Neural progenitor cell (in vitro differentiated cells): ENCODE data around the gene DDX25. TPM values are rescaled to one million over a fixed set of nuclear protein-coding genes. Genes with fewer than 3 reads are reported as not detected.

Source experiments
- DNase-seq: peaks from one replicate; pipeline ENCODE4 v3.0.0-alpha.2; 2016; ENCODE audit warnings: low spot score
- H2AFZ ChIP-seq: fragments of 200-600 bp; sonication (generic); replicated peaks from 2 replicates; pipeline ENCODE4 v1.6.1; 2016; ENCODE audit warnings: antibody characterized with exemption
- H3F3A ChIP-seq: fragments of 200-600 bp; sonication (generic); 2 replicates; pipeline ENCODE4 v1.6.1; 2016; ENCODE audit warnings: antibody characterized with exemption, low read depth
- H3K27ac ChIP-seq: fragments of 200-600 bp; sonication (generic); 2 replicates; pipeline ENCODE4 v1.5.1; 2016; ENCODE audit warnings: mild to moderate bottlenecking
- H3K27me3 ChIP-seq: fragments of 200-600 bp; sonication (generic); 2 replicates; pipeline ENCODE4 v1.6.1; 2016; ENCODE audit warnings: mild to moderate bottlenecking, moderate library complexity
- H3K36me3 ChIP-seq: fragments of 200-600 bp; sonication (generic); 2 replicates; pipeline ENCODE4 v1.5.1; 2016
- H3K4me1 ChIP-seq: fragments of 200-600 bp; sonication (generic); 2 replicates; pipeline ENCODE4 v1.6.1; 2016; ENCODE audit warnings: mixed run types
- H3K4me2 ChIP-seq: fragments of 200-600 bp; sonication (generic); 2 replicates; pipeline ENCODE4 v1.6.1; 2016
- H3K4me3 ChIP-seq: fragments of 200-600 bp; sonication (generic); 2 replicates; pipeline ENCODE4 v1.5.1; 2016
- H3K79me2 ChIP-seq: fragments of 200-600 bp; sonication (generic); 2 replicates; pipeline ENCODE4 v1.6.1; 2016; ENCODE audit warnings: low read depth
- H3K9ac ChIP-seq: fragments of 200-600 bp; sonication (generic); 2 replicates; pipeline ENCODE4 v1.6.1; 2016
- H3K9me3 ChIP-seq: fragments of 200-600 bp; sonication (generic); 2 replicates; pipeline ENCODE4 v1.5.1; 2016; ENCODE audit warnings: low read depth
- H4K20me1 ChIP-seq: fragments of 200-600 bp; sonication (generic); 2 replicates; pipeline ENCODE4 v1.6.1; 2016; ENCODE audit warnings: low read depth
- H3K27ac Mint-ChIP-seq: 3 replicates; pipeline ENCODE4 v1.8.0; 2021; ENCODE audit warnings: mixed read lengths
- H3K27me3 Mint-ChIP-seq: 2 replicates; pipeline ENCODE4 v1.8.0; 2022; ENCODE audit warnings: low read depth, mild to moderate bottlenecking, inconsistent platforms, moderate library complexity, mixed read lengths; ENCODE audit not compliant: insufficient read depth
- H3K36me3 Mint-ChIP-seq: 3 replicates; pipeline ENCODE4 v1.8.0; 2021; ENCODE audit warnings: mixed read lengths
- H3K4me1 Mint-ChIP-seq: 3 replicates; pipeline ENCODE4 v1.8.0; 2021; ENCODE audit warnings: mixed read lengths
- H3K4me3 Mint-ChIP-seq: 3 replicates; pipeline ENCODE4 v1.8.0; 2021; ENCODE audit warnings: mild to moderate bottlenecking, moderate library complexity, mixed read lengths
- H3K9me3 Mint-ChIP-seq: 3 replicates; pipeline ENCODE4 v1.8.0; 2020; ENCODE audit warnings: mixed read lengths
- EZH2 ChIP-seq: fragments of 200-600 bp; sonication (generic); IDR thresholded peaks from 2 replicates; pipeline ENCODE4 v1.6.1; 2017; ENCODE audit warnings: antibody characterized with exemption, mild to moderate bottlenecking, moderate library complexity
- EZH2phosphoT487 ChIP-seq: fragments of 200-600 bp; sonication (generic); IDR thresholded peaks from 2 replicates; pipeline ENCODE4 v1.6.1; 2017; ENCODE audit warnings: antibody characterized with exemption
- total RNA-seq: library from RNA; depleted of rRNA; stranded (reverse); fragments of >200 nt; gene quantifications from 2 replicates; pipeline ENCODE4 v1.2.3, GENCODE V29; 2015; ENCODE audit warnings: low replicate concordance
- TF ChIP-seq, protein P1 (sequence below): fragments of 200-600 bp; sonication (generic); IDR thresholded peaks from 2 replicates; pipeline ENCODE4 v1.5.1; 2017; ENCODE audit warnings: antibody characterized with exemption, mild to moderate bottlenecking

The DDX25 gene
- total RNA-seq, 1 donor from 2014 or later: 12.4 TPM

DNA sequence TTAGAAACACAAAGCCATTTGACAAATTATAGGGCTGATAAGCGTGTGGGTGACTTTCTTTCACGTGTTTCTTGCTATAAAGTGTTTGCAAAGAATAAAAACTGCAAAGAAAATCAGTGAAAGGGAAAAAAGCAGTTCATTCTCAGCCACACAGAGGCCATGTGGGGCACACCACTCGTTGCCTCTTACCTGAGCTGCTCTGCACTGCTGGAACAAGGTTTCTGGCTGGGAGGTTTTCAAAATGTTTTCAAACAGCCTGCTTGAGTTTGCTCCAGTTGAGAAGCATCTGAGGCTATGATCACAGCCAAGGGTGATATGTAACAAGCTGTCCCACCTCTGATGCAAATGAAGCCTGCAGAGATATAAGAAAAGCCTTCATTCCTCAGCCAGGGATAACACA is 26.8 kb downstream of the DDX25 start:
- H3K79me2 ChIP-seq: no peaks in the 10 kb centered on the region
- H3K9ac ChIP-seq: no peak overlapping the region
- Mint-ChIP-seq H3K27me3 (peaks cover 3% of the 10 kb centered on the region), H3K9me3 (no peaks in the 10 kb centered on the region), H3K36me3 (no peaks in the 10 kb centered on the region), H3K27ac (no peak overlapping the region), H3K4me1 (peaks cover 15% of the 10 kb centered on the region), H3K4me3 (no peak overlapping the region)
- H3K4me3 ChIP-seq: no peak overlapping the region
- no peaks in the 10 kb centered on the region for H3K36me3 ChIP-seq
- H3K27me3 ChIP-seq: peaks cover 6% of the 10 kb centered on the region
- no peak overlapping the region for H3K4me2 ChIP-seq
- H3K9me3 ChIP-seq: no peaks in the 10 kb centered on the region
- H3K27ac ChIP-seq: no peak overlapping the region
- no peaks in the 10 kb centered on the region for H3F3A ChIP-seq
- TF ChIP-seq EZH2phosphoT487: no peak
- TF ChIP-seq EZH2: no peak
- TF ChIP-seq, protein P1, sequence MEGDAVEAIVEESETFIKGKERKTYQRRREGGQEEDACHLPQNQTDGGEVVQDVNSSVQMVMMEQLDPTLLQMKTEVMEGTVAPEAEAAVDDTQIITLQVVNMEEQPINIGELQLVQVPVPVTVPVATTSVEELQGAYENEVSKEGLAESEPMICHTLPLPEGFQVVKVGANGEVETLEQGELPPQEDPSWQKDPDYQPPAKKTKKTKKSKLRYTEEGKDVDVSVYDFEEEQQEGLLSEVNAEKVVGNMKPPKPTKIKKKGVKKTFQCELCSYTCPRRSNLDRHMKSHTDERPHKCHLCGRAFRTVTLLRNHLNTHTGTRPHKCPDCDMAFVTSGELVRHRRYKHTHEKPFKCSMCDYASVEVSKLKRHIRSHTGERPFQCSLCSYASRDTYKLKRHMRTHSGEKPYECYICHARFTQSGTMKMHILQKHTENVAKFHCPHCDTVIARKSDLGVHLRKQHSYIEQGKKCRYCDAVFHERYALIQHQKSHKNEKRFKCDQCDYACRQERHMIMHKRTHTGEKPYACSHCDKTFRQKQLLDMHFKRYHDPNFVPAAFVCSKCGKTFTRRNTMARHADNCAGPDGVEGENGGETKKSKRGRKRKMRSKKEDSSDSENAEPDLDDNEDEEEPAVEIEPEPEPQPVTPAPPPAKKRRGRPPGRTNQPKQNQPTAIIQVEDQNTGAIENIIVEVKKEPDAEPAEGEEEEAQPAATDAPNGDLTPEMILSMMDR: no peak
- no peaks in the 10 kb centered on the region for H4K20me1 ChIP-seq
- DNase-seq: no peak
- H2AFZ ChIP-seq: no peak overlapping the region
- no peaks in the 10 kb centered on the region for H3K4me1 ChIP-seq

DNA sequence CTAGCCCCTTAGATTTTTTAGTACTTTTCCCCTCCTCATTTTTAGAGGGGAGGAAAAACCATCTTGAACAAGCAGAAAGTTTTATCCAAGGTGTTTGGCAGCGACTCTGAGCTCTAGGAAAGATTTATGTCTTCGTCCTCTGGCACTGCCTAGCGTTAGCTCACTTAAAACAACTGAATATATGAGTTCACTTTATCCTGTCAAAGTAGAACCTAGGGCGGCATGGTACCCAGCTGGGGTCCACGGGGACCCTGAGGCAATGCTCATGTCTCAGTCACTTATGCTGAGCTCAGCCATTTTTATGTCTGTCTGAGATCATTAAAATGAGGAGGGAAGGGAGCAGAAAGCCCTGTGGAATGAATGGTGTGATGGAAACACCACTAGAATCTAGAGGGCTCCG is 27.4 kb downstream of the DDX25 start:
- Histone ChIP-seq H3K36me3 (no peaks in the 10 kb centered on the region), H3K79me2 (no peaks in the 10 kb centered on the region), H4K20me1 (no peaks in the 10 kb centered on the region), H3K4me2 (no peak overlapping the region), H3K9me3 (no peaks in the 10 kb centered on the region), H3K27me3 (peaks cover 6% of the 10 kb centered on the region), H2AFZ (no peak overlapping the region), H3K4me3 (no peak overlapping the region), H3F3A (no peaks in the 10 kb centered on the region), H3K9ac (no peak overlapping the region), H3K4me1 (no peaks in the 10 kb centered on the region), H3K27ac (no peak overlapping the region)
- peaks cover 13% of the 10 kb centered on the region for H3K4me1 Mint-ChIP-seq
- DNase-seq: no peak
- no peaks in the 10 kb centered on the region for H3K36me3 Mint-ChIP-seq
- TF ChIP-seq EZH2: no peak
- TF ChIP-seq, protein P1: no peak
- TF ChIP-seq EZH2phosphoT487: no peak
- peaks cover 4% of the 10 kb centered on the region for H3K27me3 Mint-ChIP-seq
- no peak overlapping the region for H3K27ac Mint-ChIP-seq
- H3K4me3 Mint-ChIP-seq: no peak overlapping the region
- no peaks in the 10 kb centered on the region for H3K9me3 Mint-ChIP-seq

DNA sequence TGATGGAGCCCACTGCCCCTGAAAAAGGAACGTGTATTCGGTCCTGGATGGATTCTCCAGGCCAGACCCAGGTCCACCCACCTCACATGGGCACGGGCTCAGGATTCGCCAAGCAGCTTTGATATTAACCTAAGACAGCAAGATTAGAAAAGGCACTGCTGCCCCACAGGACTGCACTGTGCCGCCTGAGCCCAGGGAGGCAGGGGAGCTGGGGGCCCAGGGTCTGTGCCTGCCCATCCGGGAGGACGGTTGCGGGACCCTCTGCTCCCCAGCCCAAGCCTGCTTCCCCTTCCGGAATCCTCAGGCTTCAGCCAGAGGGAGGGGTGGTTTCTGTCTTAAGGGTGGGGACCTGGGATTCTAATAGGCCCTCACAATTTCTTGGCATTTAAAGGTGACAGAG is 28.0 kb downstream of the DDX25 start:
- Histone ChIP-seq H3F3A (no peaks in the 10 kb centered on the region), H3K4me2 (no peak overlapping the region), H3K4me1 (no peaks in the 10 kb centered on the region), H3K27ac (no peak overlapping the region), H3K4me3 (no peak overlapping the region), H3K27me3 (peaks cover 6% of the 10 kb centered on the region), H4K20me1 (no peaks in the 10 kb centered on the region), H3K9ac (no peak overlapping the region), H3K36me3 (no peaks in the 10 kb centered on the region), H3K79me2 (no peaks in the 10 kb centered on the region), H2AFZ (no peak overlapping the region), H3K9me3 (no peaks in the 10 kb centered on the region)
- no peak overlapping the region for H3K4me3 Mint-ChIP-seq
- peaks cover 4% of the 10 kb centered on the region for H3K27me3 Mint-ChIP-seq
- H3K36me3 Mint-ChIP-seq: no peaks in the 10 kb centered on the region
- H3K27ac Mint-ChIP-seq: no peak overlapping the region
- no peak for DNase-seq
- peaks cover 13% of the 10 kb centered on the region for H3K4me1 Mint-ChIP-seq
- no peaks in the 10 kb centered on the region for H3K9me3 Mint-ChIP-seq
- TF ChIP-seq EZH2: no peak
- TF ChIP-seq, protein P1: no peak
